GM23338 (cell line): Measurements from ENCODE around the gene SPINK13. TPM values are rescaled to one million over a fixed set of nuclear protein-coding genes. Genes with fewer than 3 reads are reported as not detected.
"Not testable (repeated sequence)": the region's sequence is repeated elsewhere in the genome, so short reads cannot be mapped to it uniquely, and the experiment has no call there.

Source experiments
- ATAC-seq: fragments of 200-7000 bp; cut with Tn5 transposase; 3 replicates; pipeline ENCODE4 v1.9.1; 2020
- DNase-seq: peaks from one replicate; pipeline ENCODE4 v3.0.0-alpha.2; 2015; ENCODE audit warnings: low spot score
- H2AFZ ChIP-seq: fragments of 200-600 bp; sonication (generic); 2 replicates; pipeline ENCODE4 v1.8.0; 2016; ENCODE audit warnings: antibody characterized with exemption, mild to moderate bottlenecking, moderate library complexity
- H3F3A ChIP-seq: fragments of 200-600 bp; sonication (generic); replicated peaks from 2 replicates; pipeline ENCODE4 v1.8.0; 2017; ENCODE audit warnings: antibody characterized with exemption, mixed run types, low read depth
- H3K27ac ChIP-seq: fragments of 200-600 bp; sonication (generic); 2 replicates; pipeline ENCODE4 v1.6.1; 2016; ENCODE audit warnings: low read depth
- H3K27me3 ChIP-seq: fragments of 200-600 bp; sonication (generic); 2 replicates; pipeline ENCODE4 v1.8.0; 2016; ENCODE audit warnings: mild to moderate bottlenecking, mixed run types, moderate library complexity; ENCODE audit not compliant: insufficient read depth
- H3K36me3 ChIP-seq: fragments of 200-600 bp; sonication (generic); 2 replicates; pipeline ENCODE4 v1.8.0; 2016; ENCODE audit warnings: mild to moderate bottlenecking; ENCODE audit not compliant: insufficient read depth
- H3K4me1 ChIP-seq: fragments of 200-600 bp; sonication (generic); 2 replicates; pipeline ENCODE4 v1.8.0; 2016; ENCODE audit warnings: mild to moderate bottlenecking, moderate library complexity; ENCODE audit not compliant: insufficient read depth
- H3K4me2 ChIP-seq: fragments of 200-600 bp; sonication (generic); 2 replicates; pipeline ENCODE4 v1.7.1; 2017; ENCODE audit warnings: mixed run types
- H3K4me3 ChIP-seq: fragments of 200-600 bp; sonication (generic); 2 replicates; pipeline ENCODE4 v1.6.1; 2016; ENCODE audit warnings: mixed run types
- H3K79me2 ChIP-seq: fragments of 200-600 bp; sonication (generic); replicated peaks from 2 replicates; pipeline ENCODE4 v1.8.0; 2017; ENCODE audit warnings: mild to moderate bottlenecking; ENCODE audit not compliant: insufficient read depth
- H3K9me2 ChIP-seq: fragments of 200-600 bp; sonication (generic); 2 replicates; pipeline ENCODE4 v1.8.0; 2017; ENCODE audit not compliant: insufficient read depth
- H4K20me1 ChIP-seq: fragments of 200-600 bp; sonication (generic); replicated peaks from 2 replicates; pipeline ENCODE4 v1.8.0; 2017; ENCODE audit warnings: mild to moderate bottlenecking; ENCODE audit not compliant: insufficient read depth
- H3K27ac Mint-ChIP-seq: 2 replicates; pipeline ENCODE4 v1.8.0; 2020; ENCODE audit warnings: inconsistent platforms, mild to moderate bottlenecking, moderate library complexity, mixed read lengths
- H3K27me3 Mint-ChIP-seq: 3 replicates; pipeline ENCODE4 v1.8.0; 2022; ENCODE audit warnings: low read depth, mild to moderate bottlenecking, moderate library complexity, mixed read lengths, inconsistent platforms; ENCODE audit not compliant: insufficient read depth, poor library complexity
- H3K36me3 Mint-ChIP-seq: 3 replicates; pipeline ENCODE4 v1.8.0; 2021; ENCODE audit warnings: low read depth, mild to moderate bottlenecking, inconsistent platforms, moderate library complexity, mixed read lengths
- H3K4me1 Mint-ChIP-seq: 3 replicates; pipeline ENCODE4 v1.8.0; 2020; ENCODE audit warnings: mild to moderate bottlenecking, inconsistent platforms, mixed read lengths
- H3K4me3 Mint-ChIP-seq: 3 replicates; pipeline ENCODE4 v1.8.0; 2021; ENCODE audit warnings: moderate library complexity, mild to moderate bottlenecking, inconsistent platforms, mixed read lengths
- H3K9me3 Mint-ChIP-seq: 3 replicates; pipeline ENCODE4 v1.8.0; 2020; ENCODE audit warnings: moderate library complexity, mild to moderate bottlenecking, inconsistent platforms, mixed read lengths
- EZH2 ChIP-seq: fragments of 200-600 bp; sonication (generic); IDR thresholded peaks from one replicate; pipeline ENCODE4 v1.8.0; 2017; ENCODE audit warnings: antibody characterized with exemption, mild to moderate bottlenecking, low read depth; ENCODE audit not compliant: unreplicated experiment
- NANOG ChIP-seq: IDR thresholded peaks from 2 replicates; pipeline ENCODE4 v1.6.1; 2016; ENCODE audit warnings: antibody characterized with exemption, borderline replicate concordance
- POLR2AphosphoS5 ChIP-seq: IDR thresholded peaks from 2 replicates; pipeline ENCODE4 v1.6.1; 2016; ENCODE audit warnings: antibody characterized with exemption, low read depth
- ZNF331 ChIP-seq: fragments of 250-450 bp; sonication (Bioruptor Pico); IDR thresholded peaks from 2 replicates; pipeline ENCODE4 v1.5.0; 2020; ENCODE audit warnings: low read depth, mild to moderate bottlenecking, moderate library complexity
- polyA plus RNA-seq: library from polyadenylated mRNA; unstranded; fragments of >200 nt; fragmentation: Nextera tagmentation; extraction: Ambion mirVana; gene quantifications from 2 replicates; pipeline ENCODE4 v1.2.1, GENCODE V29; 2016
- total RNA-seq: library from RNA; depleted of rRNA; stranded (reverse); fragments of >200 nt; shearing (Covaris generic); gene quantifications from 2 replicates; pipeline ENCODE4 v1.2.3, GENCODE V29; 2014

The SPINK13 gene
- total and polyA plus RNA-seq, 2 experiments from 2014 or later = not detected

DNA sequence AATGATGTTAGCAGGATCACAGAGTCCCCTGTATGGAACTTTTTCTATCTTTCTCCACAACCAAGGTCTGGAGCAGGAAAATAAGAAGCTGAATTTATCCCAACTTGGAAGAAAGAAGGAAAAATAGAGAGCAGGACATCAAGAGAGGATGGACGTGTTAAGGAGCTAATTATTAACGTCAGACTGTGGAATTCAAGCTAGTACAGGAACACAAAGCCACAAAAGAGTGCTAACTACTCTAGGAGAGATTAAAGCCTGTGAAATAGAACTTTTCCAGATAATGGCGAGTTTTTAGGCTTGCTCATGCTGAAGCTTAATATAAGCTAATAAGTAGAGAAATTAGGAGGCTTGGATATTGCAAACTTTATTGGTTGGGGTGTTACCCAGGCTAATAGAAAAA is 632 bp upstream of the SPINK13 start:
- Mint-ChIP-seq H3K27ac (no peak overlapping the region), H3K9me3 (no peaks in the 10 kb centered on the region), H3K4me3 (no peak overlapping the region), H3K36me3 (no peaks in the 10 kb centered on the region), H3K4me1 (no peaks in the 10 kb centered on the region), H3K27me3 (no peaks in the 10 kb centered on the region)
- H3F3A ChIP-seq = no peaks in the 10 kb centered on the region
- no peak for ATAC-seq
- H3K27me3 ChIP-seq = no peaks in the 10 kb centered on the region
- TF ChIP-seq ZNF331 (no peak), EZH2 (no peak), POLR2AphosphoS5 (no peak), NANOG (no peak)
- no peak overlapping the region for H2AFZ ChIP-seq
- no peaks in the 10 kb centered on the region for H3K4me1 ChIP-seq
- no peak overlapping the region for H3K27ac ChIP-seq
- no peak overlapping the region for H3K4me2 ChIP-seq
- H3K4me3 ChIP-seq = no peak overlapping the region
- H3K9me2 ChIP-seq = no peaks in the 10 kb centered on the region
- H3K36me3 ChIP-seq = no peaks in the 10 kb centered on the region
- no peak for DNase-seq
- H4K20me1 ChIP-seq = no peaks in the 10 kb centered on the region
- no peaks in the 10 kb centered on the region for H3K79me2 ChIP-seq

DNA sequence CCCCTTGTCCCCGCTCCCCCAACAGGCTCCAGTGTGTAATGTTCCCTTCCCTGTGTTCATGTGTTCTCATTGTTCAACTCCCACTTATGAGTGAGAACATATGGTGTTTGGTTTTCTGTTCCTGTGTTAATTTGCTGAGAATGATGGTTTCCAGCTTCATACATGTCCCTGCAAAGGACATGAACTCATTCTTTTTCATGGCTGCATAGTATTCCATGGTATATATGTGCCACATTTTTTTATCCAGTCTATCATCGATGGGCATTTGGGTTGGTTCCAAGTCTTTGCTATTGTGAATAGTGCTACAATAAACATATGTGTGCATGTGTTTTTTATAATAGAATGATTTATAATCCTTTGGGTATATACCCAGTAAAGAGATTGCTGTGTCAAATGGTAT is 6.5 kb downstream of the SPINK13 start:
- H3K9me3 Mint-ChIP-seq = peaks cover 17% of the 10 kb centered on the region; the same call in 2 of the 3 replicates
- H3K4me3 ChIP-seq, H3K4me1 ChIP-seq, ATAC-seq, H2AFZ ChIP-seq, H3K4me3 Mint-ChIP-seq, H3K27ac ChIP-seq, H4K20me1 ChIP-seq, H3K9me2 ChIP-seq, H3F3A ChIP-seq, DNase-seq, H3K4me2 ChIP-seq, H3K79me2 ChIP-seq, H3K27me3 Mint-ChIP-seq, H3K4me1 Mint-ChIP-seq, H3K36me3 ChIP-seq, H3K27ac Mint-ChIP-seq, H3K27me3 ChIP-seq, H3K36me3 Mint-ChIP-seq: not testable (repeated sequence)

DNA sequence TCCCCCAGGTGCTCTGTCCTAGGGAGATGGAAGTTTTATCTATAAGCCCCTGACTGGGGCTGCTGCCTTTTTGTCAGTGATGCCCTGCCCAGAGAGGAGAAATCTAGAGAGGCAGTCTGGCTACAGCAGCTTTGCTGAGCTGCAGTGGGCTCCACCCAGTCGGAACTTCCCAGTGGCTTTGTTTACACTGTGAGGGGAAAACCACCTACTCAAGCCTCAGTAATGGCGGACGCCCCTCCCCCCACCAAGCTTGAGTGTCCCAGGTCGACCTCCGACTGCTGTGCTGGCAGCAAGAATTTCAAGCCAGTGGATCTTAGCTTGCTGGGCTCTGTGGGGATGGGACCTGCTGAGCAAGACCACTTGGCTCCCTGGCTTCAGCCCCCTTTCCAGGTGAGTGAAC is 12.3 kb downstream of the SPINK13 start:
- not testable (repeated sequence) for H3F3A ChIP-seq, H3K36me3 ChIP-seq, H4K20me1 ChIP-seq, H3K27ac Mint-ChIP-seq, H3K4me3 Mint-ChIP-seq, H3K36me3 Mint-ChIP-seq, H3K27ac ChIP-seq, H3K79me2 ChIP-seq, H3K27me3 Mint-ChIP-seq, ATAC-seq, H3K27me3 ChIP-seq, H3K9me2 ChIP-seq
- Mint-ChIP-seq H3K9me3 (peaks cover 16% of the 10 kb centered on the region; the same call in 2 of the 3 replicates), H3K4me1 (peaks cover 11% of the 10 kb centered on the region)
- Histone ChIP-seq H3K4me1 (peaks cover 13% of the 10 kb centered on the region), H2AFZ (peak overlapping the region; percentile 94), H3K4me2 (peak overlapping the region; percentile 55), H3K4me3 (peak overlapping the region; percentile 32; the same call in 1 of the 2 replicates)
- peak; percentile 44 for DNase-seq

DNA sequence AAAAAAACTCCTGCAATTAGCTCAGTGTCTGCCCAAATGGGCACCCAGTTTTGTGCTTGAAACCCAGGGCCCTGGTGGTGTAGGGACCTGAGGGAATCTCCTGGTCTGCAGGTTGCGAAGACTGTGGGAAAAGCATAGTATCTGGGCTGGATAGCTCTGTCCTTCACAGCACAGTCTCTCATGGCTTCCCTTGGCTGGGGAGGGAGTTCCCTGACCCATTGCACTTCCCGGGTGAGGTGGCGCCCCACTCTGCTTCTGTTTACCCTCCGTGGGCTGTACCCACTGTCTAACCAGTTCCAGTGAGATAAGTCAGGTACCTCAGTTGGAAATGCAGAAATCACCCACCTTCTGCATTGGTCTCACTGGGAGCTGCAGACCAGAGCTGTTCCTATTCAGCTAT is 12.7 kb downstream of the SPINK13 start:
- Histone ChIP-seq H3K4me2 (peak overlapping the region; percentile 55), H3K4me3 (peak overlapping the region; percentile 32; the same call in 1 of the 2 replicates), H2AFZ (peak overlapping the region; percentile 94), H3K4me1 (peaks cover 13% of the 10 kb centered on the region)
- not testable (repeated sequence) for H4K20me1 ChIP-seq, ATAC-seq, H3K4me3 Mint-ChIP-seq, H3K36me3 ChIP-seq, H3K79me2 ChIP-seq, H3K36me3 Mint-ChIP-seq, H3K27me3 ChIP-seq, H3K27ac ChIP-seq, H3K9me2 ChIP-seq, DNase-seq, H3F3A ChIP-seq, H3K27me3 Mint-ChIP-seq
- peaks cover 11% of the 10 kb centered on the region for H3K4me1 Mint-ChIP-seq
- H3K27ac Mint-ChIP-seq = peak overlapping the region; percentile 34; the same call in 1 of the 2 replicates
- peaks cover 16% of the 10 kb centered on the region; the same call in 2 of the 3 replicates for H3K9me3 Mint-ChIP-seq
